Measurements from ENCODE around the gene HYAL4.

The HYAL4 gene

DNA sequence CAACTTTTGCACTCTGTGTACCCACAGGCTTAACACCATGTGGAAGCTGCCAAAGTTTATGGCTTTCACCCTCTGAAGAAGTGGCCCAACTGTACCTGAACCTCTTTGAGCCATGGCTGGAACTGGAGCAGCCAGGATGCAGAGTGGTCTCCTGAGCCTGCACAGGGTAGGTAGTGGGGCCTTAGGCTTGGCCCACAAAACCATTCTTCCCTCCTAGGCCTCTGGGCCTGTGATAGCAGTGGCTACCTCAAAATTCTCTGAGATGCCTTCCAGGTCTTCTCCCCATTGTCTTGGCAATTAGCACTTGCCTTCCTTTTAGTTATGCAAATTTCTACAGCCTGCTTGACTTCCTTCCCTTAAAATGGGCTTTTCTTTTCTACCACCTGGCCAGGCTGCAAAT is 60.7 kb downstream of the HYAL4 start:
- DNase-seq (ENCODE audit: low read depth), result no peak

DNA sequence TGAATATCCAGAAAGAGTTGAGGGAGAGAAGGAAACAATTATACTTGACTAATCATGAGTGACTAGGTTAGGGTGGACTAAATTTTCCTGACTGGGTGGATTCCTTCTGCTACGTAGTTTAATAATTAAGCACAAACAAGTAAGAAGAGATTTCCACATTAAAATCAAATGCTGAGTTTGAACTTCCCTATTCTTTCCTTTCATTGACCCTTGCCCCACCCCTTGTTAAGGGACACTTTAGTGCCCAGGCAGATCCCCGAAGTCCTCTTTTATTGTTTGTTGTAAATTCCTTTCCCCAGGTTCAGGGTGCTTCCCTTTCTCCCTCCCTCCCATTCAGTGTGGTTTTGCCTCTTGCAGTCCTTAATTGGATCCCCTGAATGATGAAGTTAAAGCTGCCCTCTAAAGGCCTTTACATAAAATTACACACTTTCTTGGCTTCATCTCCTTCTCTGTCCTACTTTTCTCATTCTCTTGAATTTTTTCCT is 71.3 kb downstream of the HYAL4 start:
- DNase-seq (ENCODE audit: low read depth), result no peak

DNA sequence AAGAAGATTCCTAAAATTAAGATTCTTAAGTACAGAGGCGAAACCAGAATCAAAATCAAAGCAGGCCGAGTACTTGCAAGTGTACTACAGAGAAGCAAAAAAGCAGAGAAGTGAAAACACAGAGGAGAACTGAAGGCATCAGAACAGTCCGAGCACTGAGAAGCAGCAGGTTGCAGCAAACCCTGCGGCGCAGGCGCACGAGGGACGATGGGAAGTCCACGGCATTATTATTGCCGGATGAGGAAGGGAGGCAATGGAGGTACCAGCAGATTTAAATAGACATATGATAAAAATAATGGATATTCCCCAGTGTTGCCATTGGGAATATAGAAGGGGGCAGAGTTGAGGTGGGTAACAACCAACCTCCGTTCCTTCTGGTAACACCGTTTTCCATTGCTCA is 72.9 kb downstream of the HYAL4 start:
- DNase-seq (ENCODE audit: low read depth), result no peak

DNA sequence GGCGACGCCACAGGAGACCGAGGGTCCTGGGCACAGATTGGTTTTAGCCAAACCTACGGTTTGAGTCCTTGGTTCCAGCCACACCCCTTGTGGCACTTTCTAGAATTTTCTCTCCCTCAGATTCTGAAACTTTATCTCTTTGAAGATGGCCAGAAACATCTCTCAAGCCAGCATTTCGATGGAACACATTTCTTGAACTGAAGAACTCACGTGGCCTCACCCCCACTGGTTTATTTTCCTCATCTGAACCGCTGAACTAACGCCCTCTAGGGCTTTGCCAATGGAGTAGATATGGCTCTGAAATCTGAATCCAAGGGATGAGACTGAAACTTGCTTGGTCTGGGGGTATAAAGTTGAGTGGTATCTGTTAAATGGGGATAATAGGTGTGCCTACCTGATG is 73.3 kb downstream of the HYAL4 start:
- no peak for DNase-seq (ENCODE audit: low read depth)

DNA sequence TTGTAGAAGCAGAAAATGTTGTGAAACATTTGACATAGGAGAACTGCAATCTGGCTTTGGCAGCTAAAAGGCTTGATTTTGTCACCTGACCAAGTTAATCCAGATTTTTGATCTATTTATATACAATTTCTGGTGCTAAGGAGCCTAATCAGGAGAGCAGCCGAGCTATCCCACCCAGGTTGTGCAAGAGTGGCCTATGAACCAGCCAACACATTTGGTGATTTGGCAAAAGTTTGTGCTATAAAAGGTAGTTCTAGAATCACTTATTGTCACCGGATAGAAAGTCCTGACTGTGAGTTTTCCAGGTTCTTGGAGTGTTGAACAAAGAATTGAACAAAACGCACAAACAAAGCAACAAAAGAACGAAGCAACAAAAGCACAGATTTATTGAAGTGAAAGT is 78.6 kb downstream of the HYAL4 start:
- DNase-seq (ENCODE audit: low read depth), result no peak

DNA sequence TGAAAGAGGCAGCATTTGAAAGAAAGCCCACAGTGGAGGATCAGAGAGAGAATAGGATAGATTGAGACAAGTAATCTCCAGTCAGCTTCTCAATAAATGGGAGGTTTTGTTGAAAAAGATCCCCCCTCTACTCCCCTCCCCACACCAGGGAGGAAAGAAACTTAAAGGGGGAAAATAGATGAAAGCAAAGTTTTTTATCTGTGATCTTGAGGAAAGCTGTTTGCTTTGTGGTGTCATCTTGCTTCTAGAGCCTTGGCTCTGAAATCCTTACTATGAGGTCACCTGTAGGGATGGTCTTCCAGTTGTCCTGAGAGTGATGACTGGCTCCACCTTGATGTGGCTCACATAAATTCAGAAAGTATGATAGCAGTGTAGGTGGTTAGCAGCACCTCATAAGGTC is 80.0 kb downstream of the HYAL4 start, which contains the start of gene SPAM1:
SPAM1 (plus strand) TSS at position 301 of the 400 bp plus-strand sequence. CDS start 28,330 bp downstream, outside the sequence.
- DNase-seq (ENCODE audit: low read depth), result no peak

Data from non-pigmented ciliary epithelial cell (primary cell).